GM12874 (cell line): ENCODE data around the gene TIGAR.

ENCODE experiments used
- TF ChIP-seq, protein P1 (sequence below): IDR thresholded peaks from 2 replicates; pipeline ENCODE4 v1.5.1; 2011; ENCODE audit warnings: low read depth, mild to moderate bottlenecking, control low read depth, low read length, moderate library complexity; ENCODE audit not compliant: insufficient read depth

TIGAR gene

DNA sequence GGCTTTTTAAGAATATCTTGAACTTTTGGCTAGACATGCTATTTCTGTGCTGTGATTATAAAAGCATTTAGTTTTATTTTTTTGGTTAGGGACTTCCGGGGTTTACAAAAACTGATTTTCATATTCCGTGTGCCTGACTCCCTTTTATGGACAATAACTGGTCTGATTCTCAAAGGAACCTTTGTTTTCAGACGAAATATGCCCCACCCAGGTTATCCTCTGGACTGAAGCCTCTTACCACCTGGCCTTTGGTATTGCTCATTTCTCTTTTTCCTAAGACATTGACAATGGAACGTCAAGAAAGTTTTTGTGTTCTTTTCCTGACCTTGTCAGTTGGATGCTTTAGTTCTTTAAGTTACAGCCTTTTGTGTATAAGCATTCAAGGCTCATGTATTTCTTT lies 10.8 kb downstream of the TIGAR start:
- TF ChIP-seq, protein P1, sequence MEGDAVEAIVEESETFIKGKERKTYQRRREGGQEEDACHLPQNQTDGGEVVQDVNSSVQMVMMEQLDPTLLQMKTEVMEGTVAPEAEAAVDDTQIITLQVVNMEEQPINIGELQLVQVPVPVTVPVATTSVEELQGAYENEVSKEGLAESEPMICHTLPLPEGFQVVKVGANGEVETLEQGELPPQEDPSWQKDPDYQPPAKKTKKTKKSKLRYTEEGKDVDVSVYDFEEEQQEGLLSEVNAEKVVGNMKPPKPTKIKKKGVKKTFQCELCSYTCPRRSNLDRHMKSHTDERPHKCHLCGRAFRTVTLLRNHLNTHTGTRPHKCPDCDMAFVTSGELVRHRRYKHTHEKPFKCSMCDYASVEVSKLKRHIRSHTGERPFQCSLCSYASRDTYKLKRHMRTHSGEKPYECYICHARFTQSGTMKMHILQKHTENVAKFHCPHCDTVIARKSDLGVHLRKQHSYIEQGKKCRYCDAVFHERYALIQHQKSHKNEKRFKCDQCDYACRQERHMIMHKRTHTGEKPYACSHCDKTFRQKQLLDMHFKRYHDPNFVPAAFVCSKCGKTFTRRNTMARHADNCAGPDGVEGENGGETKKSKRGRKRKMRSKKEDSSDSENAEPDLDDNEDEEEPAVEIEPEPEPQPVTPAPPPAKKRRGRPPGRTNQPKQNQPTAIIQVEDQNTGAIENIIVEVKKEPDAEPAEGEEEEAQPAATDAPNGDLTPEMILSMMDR, result no peak

DNA sequence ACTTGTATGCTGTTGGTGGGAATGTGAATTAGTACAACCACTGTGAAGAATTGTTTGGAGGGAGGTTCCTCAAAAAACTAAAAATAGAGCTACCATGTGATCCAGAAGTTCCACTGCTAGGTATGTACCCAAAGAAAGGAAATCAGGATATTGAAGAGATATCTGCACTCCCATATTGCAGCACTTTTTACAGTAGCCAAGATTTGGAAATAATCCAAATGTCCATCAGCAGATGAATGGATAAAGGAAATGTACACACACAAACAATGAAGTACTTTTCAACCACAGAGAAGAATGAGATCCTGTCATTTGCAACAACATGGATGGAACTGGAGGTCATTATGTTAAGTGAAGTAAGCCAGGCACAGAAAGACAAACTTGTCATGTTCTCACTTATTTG lies 25.9 kb downstream of the TIGAR start:
- TF ChIP-seq, protein P1, result no peak

DNA sequence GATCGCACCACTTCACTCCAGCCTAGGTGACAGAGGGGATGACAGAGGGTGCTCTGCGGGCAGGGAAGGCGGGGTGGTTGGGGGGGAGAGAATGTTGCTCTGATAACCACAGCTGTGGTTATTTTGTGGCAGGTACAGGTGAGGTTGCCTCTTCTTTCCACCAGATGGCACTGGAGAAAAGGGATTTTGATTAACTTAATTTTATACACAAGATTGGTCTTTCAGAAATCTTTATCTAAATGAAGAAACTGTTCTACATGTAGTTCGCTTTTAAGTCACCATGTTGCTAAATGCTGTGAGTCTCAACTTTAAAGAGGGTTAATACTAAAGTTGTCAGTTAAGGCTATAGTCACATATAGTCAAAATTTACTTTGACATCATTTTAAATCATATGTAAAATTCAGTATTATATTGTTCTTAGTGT lies 32.8 kb downstream of the TIGAR start:
- TF ChIP-seq, protein P1, result peak; percentile 37; the same call in 1 of the 2 replicates

DNA sequence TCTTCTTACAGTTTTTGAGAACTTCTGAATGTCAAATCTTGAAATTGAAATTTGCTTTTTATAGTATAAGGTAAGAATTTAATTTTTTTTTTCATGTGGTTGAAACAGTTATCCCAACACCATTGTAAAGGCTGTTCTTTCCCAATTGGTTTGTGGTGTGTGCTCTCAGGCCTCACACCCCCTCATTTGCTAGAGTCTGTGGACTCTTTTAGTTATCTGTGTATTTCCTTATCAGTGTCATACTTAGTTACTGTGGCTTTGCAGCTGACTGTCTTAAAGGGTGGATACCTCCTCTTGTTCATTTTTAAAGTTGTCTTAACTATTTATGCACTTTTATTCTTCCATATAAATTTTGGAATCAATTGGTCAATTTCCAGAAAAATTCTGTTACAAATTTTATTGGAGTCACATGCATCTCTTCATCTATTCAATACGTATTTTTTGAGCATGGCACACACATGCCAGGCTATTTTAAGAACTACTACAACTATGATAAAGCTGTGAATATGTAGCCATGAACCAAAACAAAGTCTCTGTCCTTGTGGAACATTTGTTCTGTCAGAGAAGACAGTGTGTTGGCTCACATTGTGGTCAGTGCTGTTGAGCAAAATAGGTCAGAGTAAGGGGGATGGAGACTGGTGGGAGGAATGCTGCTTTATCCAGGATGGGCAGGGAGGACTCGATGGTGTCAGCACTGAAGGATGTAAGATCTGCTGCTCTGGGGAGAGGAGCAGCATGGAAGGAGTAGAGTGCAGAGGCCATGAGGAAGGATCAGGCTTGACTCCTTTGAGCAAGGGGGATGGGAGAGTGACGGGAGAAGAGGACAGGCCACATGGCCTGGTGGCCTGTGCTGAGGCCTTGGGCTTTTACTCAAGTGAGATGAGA lies 34.4 kb downstream of the TIGAR start:
- TF ChIP-seq, protein P1, result no peak

DNA sequence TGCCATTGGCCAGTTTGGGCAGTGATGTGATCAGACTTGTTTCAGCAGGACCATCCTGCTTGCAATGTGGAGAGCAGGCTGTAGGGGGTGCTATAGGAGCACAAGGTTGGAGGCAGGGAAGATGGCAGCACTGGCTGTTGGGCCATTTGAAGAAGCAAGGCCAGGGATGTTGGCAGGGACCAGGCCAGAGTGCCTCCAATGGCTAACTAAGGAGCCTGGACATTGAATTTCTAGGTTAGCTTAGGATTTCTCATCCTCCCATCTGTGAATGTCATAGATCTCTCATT lies 35.0 kb downstream of the TIGAR start:
- TF ChIP-seq, protein P1, result peak; percentile 70

DNA sequence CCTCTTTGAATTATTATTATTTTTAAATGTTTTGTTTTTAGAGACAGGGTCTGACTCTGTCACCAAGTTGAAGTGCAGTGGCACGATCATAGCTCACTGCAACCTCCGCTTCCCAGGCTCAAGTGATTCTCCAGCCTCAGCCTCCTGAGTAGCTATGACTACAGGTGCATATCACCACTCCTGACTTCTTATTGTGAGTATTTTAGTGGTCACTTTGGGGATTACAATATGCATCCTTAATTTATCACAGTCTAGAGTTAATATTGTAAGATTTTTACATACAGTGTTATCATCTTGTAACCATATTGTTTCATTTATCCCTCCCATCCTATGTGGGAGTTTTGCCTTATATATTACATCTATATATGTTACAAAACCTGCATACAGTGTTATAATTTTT lies 45.1 kb downstream of the TIGAR start:
- TF ChIP-seq, protein P1, result no peak

DNA sequence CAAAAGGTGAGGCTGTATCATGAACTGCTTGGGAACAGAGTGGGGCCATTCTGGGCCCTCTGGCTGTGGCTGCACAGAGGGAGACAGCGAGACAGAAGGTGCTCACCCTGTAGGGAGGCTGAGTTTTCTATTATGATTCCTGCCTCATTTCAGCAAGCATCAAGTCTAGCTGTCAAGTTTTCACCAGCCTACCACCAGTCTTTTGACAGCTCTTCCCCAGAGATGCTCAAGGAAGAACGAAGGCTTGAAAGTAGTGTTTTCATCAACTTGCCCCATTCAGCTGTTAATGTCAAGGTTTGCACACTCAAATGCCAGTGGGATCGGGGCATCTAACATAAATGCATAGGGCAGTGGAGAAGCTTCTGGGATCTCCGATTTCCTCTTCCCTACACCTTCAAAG lies 48.5 kb downstream of the TIGAR start:
- TF ChIP-seq, protein P1, result no peak
